Astrocyte (in vitro differentiated cells and primary cell): ENCODE data around the gene RAB40C. TPM values are rescaled to one million over a fixed set of nuclear protein-coding genes. Genes with fewer than 3 reads are reported as not detected.
A peak's percentile ranks its signal among the peaks of the same experiment; 100 is the strongest.

Source experiments
- DNase-seq: peaks from one replicate; pipeline ENCODE4 v3.0.0-alpha.2; 2010; ENCODE audit warnings: low read depth
- FAIRE-seq: peaks from 2 replicates; lab custom pipeline; 2011; peaks lifted over from hg19 to GRCh38; lab: Jason Lieb, UNC
- H2AFZ ChIP-seq: 2 replicates; pipeline ENCODE4 v1.6.0; 2012; ENCODE audit warnings: low read depth, low read length, inconsistent platforms
- H3K27ac ChIP-seq: 2 replicates; pipeline ENCODE4 v1.5.1; 2011; ENCODE audit warnings: low read depth, low read length, inconsistent platforms
- H3K27me3 ChIP-seq: 2 replicates; pipeline ENCODE4 v1.6.0; 2011; ENCODE audit warnings: low read length, inconsistent platforms; ENCODE audit not compliant: insufficient read depth
- H3K36me3 ChIP-seq: 2 replicates; pipeline ENCODE4 v1.5.1; 2011; ENCODE audit warnings: low read length, inconsistent platforms; ENCODE audit not compliant: insufficient read depth
- H3K4me1 ChIP-seq: 2 replicates; pipeline ENCODE4 v1.5.1; 2011; ENCODE audit warnings: low read length, inconsistent platforms; ENCODE audit not compliant: insufficient read depth
- H3K4me2 ChIP-seq: 2 replicates; pipeline ENCODE4 v1.6.0; 2012; ENCODE audit warnings: low read length, inconsistent platforms
- H3K4me3 ChIP-seq: 2 replicates; pipeline ENCODE4 v1.5.1; 2011; ENCODE audit warnings: low read depth, mild to moderate bottlenecking, low read length, inconsistent platforms; ENCODE audit not compliant: insufficient read depth
- H3K79me2 ChIP-seq: 2 replicates; pipeline ENCODE4 v1.6.0; 2012; ENCODE audit warnings: mild to moderate bottlenecking, low read length, inconsistent platforms; ENCODE audit not compliant: insufficient read depth
- H3K9ac ChIP-seq: 2 replicates; pipeline ENCODE4 v1.6.0; 2012; ENCODE audit warnings: mild to moderate bottlenecking, low read length, inconsistent platforms
- H3K9me3 ChIP-seq: 2 replicates; pipeline ENCODE4 v1.5.1; 2012; ENCODE audit warnings: low read depth, mild to moderate bottlenecking, low read length, inconsistent platforms; ENCODE audit not compliant: insufficient read depth
- H4K20me1 ChIP-seq: 2 replicates; pipeline ENCODE4 v1.6.0; 2012; ENCODE audit warnings: low read length, inconsistent platforms; ENCODE audit not compliant: insufficient read depth
- H3K27ac Mint-ChIP-seq: one replicate; pipeline ENCODE4 v1.8.0; 2021; ENCODE audit warnings: mild to moderate bottlenecking, mixed read lengths; ENCODE audit not compliant: unreplicated experiment
- H3K27me3 Mint-ChIP-seq: one replicate; pipeline ENCODE4 v1.8.0; 2021; ENCODE audit warnings: low read depth, mixed read lengths; ENCODE audit not compliant: unreplicated experiment
- H3K36me3 Mint-ChIP-seq: one replicate; pipeline ENCODE4 v1.8.0; 2021; ENCODE audit warnings: low read depth, mixed read lengths; ENCODE audit not compliant: unreplicated experiment
- H3K4me1 Mint-ChIP-seq: one replicate; pipeline ENCODE4 v1.8.0; 2021; ENCODE audit warnings: low read depth, mixed read lengths; ENCODE audit not compliant: unreplicated experiment
- H3K4me3 Mint-ChIP-seq: one replicate; pipeline ENCODE4 v1.8.0; 2021; ENCODE audit warnings: mild to moderate bottlenecking, moderate library complexity, mixed read lengths; ENCODE audit not compliant: unreplicated experiment
- H3K9me3 Mint-ChIP-seq: one replicate; pipeline ENCODE4 v1.8.0; 2021; ENCODE audit warnings: mild to moderate bottlenecking, mixed read lengths; ENCODE audit not compliant: unreplicated experiment
- EZH2 ChIP-seq: IDR thresholded peaks from 2 replicates; pipeline ENCODE4 v1.6.1; 2012; ENCODE audit warnings: mild to moderate bottlenecking, low read length, inconsistent platforms; ENCODE audit not compliant: insufficient read depth
- total RNA-seq: library from RNA; stranded (reverse); gene quantifications from 2 replicates; pipeline ENCODE4 v1.2.1, GENCODE V29; 2021
- TF ChIP-seq, protein P1 (sequence below): IDR thresholded peaks from 2 replicates; pipeline ENCODE4 v1.5.1; 2011; ENCODE audit warnings: low read depth, mild to moderate bottlenecking, inconsistent platforms, low read length, moderate library complexity; ENCODE audit not compliant: insufficient read depth

RAB40C gene
- total RNA-seq, 1 donor from 2014 or later, result 13.0 TPM

DNA sequence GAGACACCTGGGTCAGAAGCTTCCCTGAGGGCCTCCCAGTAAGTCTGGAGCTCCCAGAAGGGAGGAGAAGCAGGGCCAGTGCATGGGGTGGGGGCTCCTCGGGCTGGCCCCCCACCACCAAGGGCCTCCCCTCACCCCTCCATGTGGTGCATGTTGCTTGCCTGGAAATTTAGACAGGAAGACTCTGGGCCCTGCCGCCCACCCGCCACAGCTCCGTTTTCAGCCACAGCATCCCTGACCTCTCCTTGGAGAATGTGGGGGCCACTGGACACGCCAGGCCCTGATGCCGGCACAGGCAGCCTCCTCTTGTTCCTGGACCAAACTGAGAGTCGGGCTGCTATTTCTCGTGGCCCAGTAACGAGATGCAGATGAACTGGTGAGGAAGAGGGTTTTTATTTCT, 49.0 kb downstream of the RAB40C start:
- H3K36me3 Mint-ChIP-seq, result no peaks in the 10 kb centered on the region
- no peak for DNase-seq
- FAIRE-seq, result no peak

DNA sequence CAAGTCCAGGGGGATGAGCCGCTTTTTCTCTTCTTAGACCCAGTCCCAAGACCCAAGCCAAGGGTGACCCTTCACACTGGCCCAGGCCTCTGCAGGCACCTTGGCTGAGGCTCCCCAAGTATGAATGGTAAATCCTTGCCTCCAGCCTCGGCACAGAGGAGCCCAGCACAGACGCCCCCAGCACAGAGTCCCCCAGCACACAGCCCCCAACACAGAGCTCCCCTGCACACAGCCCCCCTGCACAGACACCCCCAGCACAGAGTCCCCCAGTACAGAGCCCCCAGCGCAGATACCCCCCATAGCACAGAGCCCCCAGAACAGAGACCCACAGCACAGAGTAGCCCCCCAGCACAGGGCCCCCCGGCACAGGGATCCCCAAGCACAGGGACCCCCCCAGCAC, 50.7 kb downstream of the RAB40C start:
- no peak overlapping the region for H3K4me3 ChIP-seq
- no peak for FAIRE-seq
- DNase-seq, result no peak

More for the DNA sequence above, 49.0 kb downstream of the RAB40C start:
- Histone ChIP-seq H3K9me3 (no peaks in the 10 kb centered on the region), H3K4me3 (no peak overlapping the region), H3K4me2 (no peak overlapping the region), H3K79me2 (peaks cover 15% of the 10 kb centered on the region), H3K4me1 (peaks cover 8% of the 10 kb centered on the region), H2AFZ (no peak overlapping the region), H3K27ac (no peak overlapping the region), H4K20me1 (peaks cover 14% of the 10 kb centered on the region), H3K27me3 (no peaks in the 10 kb centered on the region), H3K9ac (no peak overlapping the region), H3K36me3 (no peaks in the 10 kb centered on the region)
- H3K9me3 Mint-ChIP-seq, result no peaks in the 10 kb centered on the region
- no peaks in the 10 kb centered on the region for H3K4me1 Mint-ChIP-seq
- TF ChIP-seq, protein P1, sequence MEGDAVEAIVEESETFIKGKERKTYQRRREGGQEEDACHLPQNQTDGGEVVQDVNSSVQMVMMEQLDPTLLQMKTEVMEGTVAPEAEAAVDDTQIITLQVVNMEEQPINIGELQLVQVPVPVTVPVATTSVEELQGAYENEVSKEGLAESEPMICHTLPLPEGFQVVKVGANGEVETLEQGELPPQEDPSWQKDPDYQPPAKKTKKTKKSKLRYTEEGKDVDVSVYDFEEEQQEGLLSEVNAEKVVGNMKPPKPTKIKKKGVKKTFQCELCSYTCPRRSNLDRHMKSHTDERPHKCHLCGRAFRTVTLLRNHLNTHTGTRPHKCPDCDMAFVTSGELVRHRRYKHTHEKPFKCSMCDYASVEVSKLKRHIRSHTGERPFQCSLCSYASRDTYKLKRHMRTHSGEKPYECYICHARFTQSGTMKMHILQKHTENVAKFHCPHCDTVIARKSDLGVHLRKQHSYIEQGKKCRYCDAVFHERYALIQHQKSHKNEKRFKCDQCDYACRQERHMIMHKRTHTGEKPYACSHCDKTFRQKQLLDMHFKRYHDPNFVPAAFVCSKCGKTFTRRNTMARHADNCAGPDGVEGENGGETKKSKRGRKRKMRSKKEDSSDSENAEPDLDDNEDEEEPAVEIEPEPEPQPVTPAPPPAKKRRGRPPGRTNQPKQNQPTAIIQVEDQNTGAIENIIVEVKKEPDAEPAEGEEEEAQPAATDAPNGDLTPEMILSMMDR, result no peak
- TF ChIP-seq EZH2, result no peak
- no peaks in the 10 kb centered on the region for H3K27me3 Mint-ChIP-seq
- no peak overlapping the region for H3K4me3 Mint-ChIP-seq
- H3K27ac Mint-ChIP-seq, result no peak overlapping the region

More for the DNA sequence above, 50.7 kb downstream of the RAB40C start:
- Mint-ChIP-seq H3K4me3 (peak overlapping the region; percentile 45), H3K4me1 (no peaks in the 10 kb centered on the region), H3K9me3 (no peaks in the 10 kb centered on the region), H3K36me3 (no peaks in the 10 kb centered on the region), H3K27me3 (no peaks in the 10 kb centered on the region), H3K27ac (no peak overlapping the region)
- H3K9ac ChIP-seq, result no peak overlapping the region
- H3K27ac ChIP-seq, result no peak overlapping the region
- no peaks in the 10 kb centered on the region for H3K9me3 ChIP-seq
- no peaks in the 10 kb centered on the region for H3K36me3 ChIP-seq
- TF ChIP-seq, protein P1, result no peak
- TF ChIP-seq EZH2, result no peak
- no peak overlapping the region for H3K4me2 ChIP-seq
- peaks cover 8% of the 10 kb centered on the region for H3K4me1 ChIP-seq
- no peaks in the 10 kb centered on the region for H4K20me1 ChIP-seq
- no peak overlapping the region for H2AFZ ChIP-seq
- H3K27me3 ChIP-seq, result no peaks in the 10 kb centered on the region
- peaks cover 5% of the 10 kb centered on the region for H3K79me2 ChIP-seq
